MM.1S (cell line): ENCODE measurements around the gene TEX55.

Experiments used
- DNase-seq: peaks from one replicate; pipeline ENCODE4 v3.0.0-alpha.2; 2015
- H2AFZ ChIP-seq: fragments of 300-600 bp; sonication (generic); 2 replicates; pipeline ENCODE4 v1.6.0; 2016; ENCODE audit warnings: antibody characterized with exemption, low read length
- H3F3A ChIP-seq: fragments of 300-600 bp; sonication (generic); 2 replicates; pipeline ENCODE4 v1.6.1; 2016; ENCODE audit warnings: mild to moderate bottlenecking, antibody characterized with exemption, low read length, moderate library complexity, mixed read lengths; ENCODE audit not compliant: insufficient read depth
- H3K27ac ChIP-seq: fragments of 300-600 bp; sonication (generic); 2 replicates; pipeline ENCODE4 v1.5.1; 2016; ENCODE audit warnings: mild to moderate bottlenecking, low read length
- H3K27me3 ChIP-seq: fragments of 300-600 bp; sonication (generic); replicated peaks from 2 replicates; pipeline ENCODE4 v1.6.0; 2016; ENCODE audit warnings: low read length; ENCODE audit not compliant: insufficient read depth
- H3K36me3 ChIP-seq: fragments of 300-600 bp; sonication (generic); replicated peaks from 2 replicates; pipeline ENCODE4 v1.6.1; 2016; ENCODE audit warnings: mild to moderate bottlenecking, low read length, mixed read lengths; ENCODE audit not compliant: insufficient read depth
- H3K4me1 ChIP-seq: fragments of 300-600 bp; sonication (generic); 2 replicates; pipeline ENCODE4 v1.6.1; 2016; ENCODE audit warnings: low read length, mixed read lengths
- H3K4me2 ChIP-seq: fragments of 300-600 bp; sonication (generic); 2 replicates; pipeline ENCODE4 v1.6.0; 2016; ENCODE audit warnings: low read depth, low read length
- H3K4me3 ChIP-seq: fragments of 300-600 bp; sonication (generic); 2 replicates; pipeline ENCODE4 v1.5.1; 2016; ENCODE audit warnings: low read length, mixed read lengths
- H3K79me2 ChIP-seq: fragments of 300-600 bp; sonication (generic); 2 replicates; pipeline ENCODE4 v1.6.1; 2016; ENCODE audit warnings: mixed run types, low read length, mixed read lengths
- H3K9ac ChIP-seq: fragments of 300-600 bp; sonication (generic); 2 replicates; pipeline ENCODE4 v1.6.1; 2016; ENCODE audit warnings: low read length, mixed read lengths
- H3K9me2 ChIP-seq: fragments of 300-600 bp; sonication (generic); replicated peaks from 2 replicates; pipeline ENCODE4 v1.6.1; 2016; ENCODE audit warnings: mild to moderate bottlenecking, low read length, mixed read lengths; ENCODE audit not compliant: insufficient read depth
- H3K9me3 ChIP-seq: fragments of 300-600 bp; sonication (generic); replicated peaks from 2 replicates; pipeline ENCODE4 v1.6.1; 2016; ENCODE audit warnings: mild to moderate bottlenecking, low read length, mixed read lengths; ENCODE audit not compliant: insufficient read depth
- H4K20me1 ChIP-seq: fragments of 300-600 bp; sonication (generic); 2 replicates; pipeline ENCODE4 v1.6.1; 2016; ENCODE audit warnings: mild to moderate bottlenecking, low read length, moderate library complexity, mixed read lengths; ENCODE audit not compliant: insufficient read depth
- EZH2 ChIP-seq: fragments of 300-600 bp; sonication (generic); optimal IDR thresholded peaks from 2 replicates; pipeline ENCODE3; 2017; ENCODE audit warnings: low read depth, mild to moderate bottlenecking, antibody characterized with exemption, low read length, mixed read lengths
- EZH2phosphoT487 ChIP-seq: fragments of 300-600 bp; sonication (generic); IDR thresholded peaks from 2 replicates; pipeline ENCODE4 v1.6.1; 2018; ENCODE audit warnings: antibody characterized with exemption, low read length
- TF ChIP-seq, protein P1 (sequence below): fragments of 300-600 bp; sonication (generic); IDR thresholded peaks from 2 replicates; pipeline ENCODE4 v1.5.1; 2016; ENCODE audit warnings: antibody characterized with exemption, low read length, mixed read lengths

The TEX55 gene

DNA sequence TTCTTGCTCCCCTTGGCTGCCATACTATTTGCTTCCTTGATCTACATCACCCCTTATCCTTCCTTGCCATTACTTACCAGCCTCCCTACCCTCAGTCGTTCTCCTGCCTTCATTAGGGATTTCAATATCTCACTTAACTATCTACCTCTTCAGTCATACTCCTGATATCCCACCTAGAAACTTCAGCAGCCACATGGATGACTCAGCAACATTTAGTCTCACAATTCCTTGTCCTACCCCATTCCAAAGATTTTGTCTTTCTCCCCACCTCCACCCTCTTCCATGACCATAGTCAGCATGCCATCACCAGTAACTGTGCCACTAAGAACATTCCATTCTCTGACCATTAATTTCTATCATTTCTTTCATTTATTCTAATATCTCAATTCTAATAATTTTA lies 45.8 kb downstream of the TEX55 start:
- DNase-seq: no peak
- Histone ChIP-seq H3K36me3 (no peaks in the 10 kb centered on the region), H3K27me3 (no peaks in the 10 kb centered on the region), H4K20me1 (no peaks in the 10 kb centered on the region), H3K9me2 (no peaks in the 10 kb centered on the region), H3K27ac (no peak overlapping the region), H3K79me2 (no peaks in the 10 kb centered on the region), H3K4me1 (no peaks in the 10 kb centered on the region), H2AFZ (no peak overlapping the region), H3K9me3 (no peaks in the 10 kb centered on the region), H3K4me2 (no peak overlapping the region), H3K9ac (no peak overlapping the region), H3F3A (no peaks in the 10 kb centered on the region), H3K4me3 (no peak overlapping the region)
- TF ChIP-seq EZH2phosphoT487 (no peak), EZH2 (no peak)
- TF ChIP-seq, protein P1, sequence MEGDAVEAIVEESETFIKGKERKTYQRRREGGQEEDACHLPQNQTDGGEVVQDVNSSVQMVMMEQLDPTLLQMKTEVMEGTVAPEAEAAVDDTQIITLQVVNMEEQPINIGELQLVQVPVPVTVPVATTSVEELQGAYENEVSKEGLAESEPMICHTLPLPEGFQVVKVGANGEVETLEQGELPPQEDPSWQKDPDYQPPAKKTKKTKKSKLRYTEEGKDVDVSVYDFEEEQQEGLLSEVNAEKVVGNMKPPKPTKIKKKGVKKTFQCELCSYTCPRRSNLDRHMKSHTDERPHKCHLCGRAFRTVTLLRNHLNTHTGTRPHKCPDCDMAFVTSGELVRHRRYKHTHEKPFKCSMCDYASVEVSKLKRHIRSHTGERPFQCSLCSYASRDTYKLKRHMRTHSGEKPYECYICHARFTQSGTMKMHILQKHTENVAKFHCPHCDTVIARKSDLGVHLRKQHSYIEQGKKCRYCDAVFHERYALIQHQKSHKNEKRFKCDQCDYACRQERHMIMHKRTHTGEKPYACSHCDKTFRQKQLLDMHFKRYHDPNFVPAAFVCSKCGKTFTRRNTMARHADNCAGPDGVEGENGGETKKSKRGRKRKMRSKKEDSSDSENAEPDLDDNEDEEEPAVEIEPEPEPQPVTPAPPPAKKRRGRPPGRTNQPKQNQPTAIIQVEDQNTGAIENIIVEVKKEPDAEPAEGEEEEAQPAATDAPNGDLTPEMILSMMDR: no peak

DNA sequence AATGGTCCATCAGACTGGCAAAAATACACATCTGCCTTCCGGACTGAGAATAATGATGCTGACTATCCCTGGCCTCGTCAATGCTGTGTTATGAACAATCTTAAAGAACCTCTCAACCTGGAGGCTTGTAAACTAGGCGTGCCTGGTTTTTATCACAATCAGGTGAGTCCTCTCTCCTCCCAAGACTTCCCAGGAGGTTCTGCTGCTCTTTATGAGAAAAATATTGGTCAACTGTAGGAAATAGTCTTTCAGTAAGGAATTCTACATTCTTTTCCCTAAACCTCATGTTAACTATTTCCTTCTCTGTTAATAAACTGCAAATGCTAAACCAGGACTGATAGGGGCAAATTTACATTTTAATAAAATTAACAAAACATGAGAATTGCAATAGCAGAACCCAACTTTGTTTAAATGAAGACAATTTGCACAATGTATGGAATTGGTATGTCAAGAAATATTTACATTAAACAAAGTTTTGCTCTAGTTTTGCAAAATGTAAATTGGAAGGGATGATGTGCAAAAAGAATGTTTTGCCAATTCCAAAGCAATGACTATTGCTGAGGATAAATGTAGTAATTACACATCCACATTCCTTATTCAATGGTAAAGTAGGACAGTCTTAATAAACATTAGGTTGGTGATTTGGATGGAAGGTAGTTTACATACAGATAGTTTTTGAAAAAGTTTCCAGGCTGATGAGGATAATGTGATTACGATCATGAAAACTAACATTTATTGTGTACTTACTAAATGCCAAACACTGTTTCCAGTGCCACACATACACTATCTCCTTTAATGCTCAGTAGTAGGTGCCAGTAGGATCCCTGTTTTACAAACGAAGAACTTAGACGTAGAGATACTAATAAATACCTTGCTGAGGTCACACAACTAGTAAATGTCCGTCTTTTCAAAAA lies 48.5 kb downstream of the TEX55 start:
- Histone ChIP-seq H4K20me1 (no peaks in the 10 kb centered on the region), H3K4me1 (no peaks in the 10 kb centered on the region), H3K9me3 (no peaks in the 10 kb centered on the region), H3K4me3 (no peak overlapping the region), H3K27ac (no peak overlapping the region), H3K9me2 (no peaks in the 10 kb centered on the region), H3K4me2 (no peak overlapping the region), H2AFZ (no peak overlapping the region), H3K36me3 (no peaks in the 10 kb centered on the region), H3K27me3 (no peaks in the 10 kb centered on the region), H3K79me2 (no peaks in the 10 kb centered on the region), H3F3A (no peaks in the 10 kb centered on the region), H3K9ac (no peak overlapping the region)
- no peak for DNase-seq
- TF ChIP-seq EZH2phosphoT487 (no peak), EZH2 (no peak)
- TF ChIP-seq, protein P1: no peak

DNA sequence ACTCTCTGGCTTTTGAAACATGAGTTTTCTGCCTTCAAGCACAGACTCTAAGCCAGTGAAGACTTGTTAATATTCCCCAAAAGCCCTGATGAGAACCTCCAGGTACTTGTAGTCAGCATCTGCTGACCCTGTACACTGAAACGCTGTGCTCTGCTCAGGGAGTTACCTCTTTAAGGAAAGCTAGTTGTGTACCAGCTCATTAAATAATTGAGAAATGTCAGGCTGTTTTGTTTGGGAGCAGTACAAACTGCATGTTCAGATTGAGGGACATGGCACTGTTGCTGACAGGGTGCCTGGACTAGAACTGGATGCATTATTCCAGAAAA lies 49.1 kb downstream of the TEX55 start:
- Histone ChIP-seq H3K36me3 (no peaks in the 10 kb centered on the region), H3K9me3 (no peaks in the 10 kb centered on the region), H3K4me2 (no peak overlapping the region), H3F3A (no peaks in the 10 kb centered on the region), H3K4me1 (no peaks in the 10 kb centered on the region), H3K79me2 (no peaks in the 10 kb centered on the region), H4K20me1 (no peaks in the 10 kb centered on the region), H3K9me2 (no peaks in the 10 kb centered on the region), H3K27ac (no peak overlapping the region), H3K4me3 (no peak overlapping the region), H3K27me3 (no peaks in the 10 kb centered on the region), H2AFZ (no peak overlapping the region), H3K9ac (no peak overlapping the region)
- DNase-seq: no peak
- TF ChIP-seq, protein P1: no peak
